ENCODE results near the gene CRIP1. TPM values are rescaled to one million over a fixed set of nuclear protein-coding genes. Genes with fewer than 3 reads are reported as not detected.
A peak's percentile ranks its signal among the peaks of the same experiment; 100 is the strongest.

CRIP1 gene
- total and polyA plus RNA-seq, 7 experiments from 2014 or later, result 94.4 to 787 (median 303) TPM

DNA sequence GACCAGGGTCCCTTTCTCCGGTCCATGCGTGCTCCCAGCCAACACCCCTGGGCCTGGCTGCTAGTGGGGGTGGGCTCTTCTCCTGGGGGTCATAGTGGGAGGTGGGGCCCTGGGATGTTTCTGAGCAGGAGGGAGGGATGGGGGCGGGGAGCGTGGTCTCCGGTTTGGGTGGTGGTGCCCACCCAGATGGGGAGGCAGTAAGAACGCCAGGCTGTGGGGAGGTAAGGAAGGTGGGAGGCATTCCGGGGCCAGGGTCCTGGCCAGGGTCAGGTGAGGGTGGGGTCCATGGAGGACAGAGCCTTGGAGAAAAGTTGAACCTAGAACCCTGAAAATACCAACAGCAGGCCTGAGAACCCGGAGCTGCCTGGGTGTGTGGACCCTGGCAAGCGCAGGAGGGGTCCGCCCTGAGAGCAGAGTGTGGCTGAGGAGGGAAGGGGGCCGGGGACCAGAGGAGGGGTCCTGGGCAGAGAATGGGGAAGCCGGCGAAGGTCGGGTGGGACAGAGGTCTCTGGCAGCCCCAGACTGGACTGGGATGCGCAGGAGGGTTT, 6.4 kb upstream of the CRIP1 start:
- no peak overlapping the region for H3K4me3 ChIP-seq (ENCODE audit: low read length)
- peak overlapping the region in 8 of 10 donors; percentile 41 to 92 (median 84) for H3K4me3 Mint-ChIP-seq
- no peaks in the 10 kb centered on the region for H3K36me3 ChIP-seq (ENCODE audit: control insufficient read depth in 2 of 3, insufficient read depth in 3 of 3, low read length in 3 of 3)
- H3K36me3 Mint-ChIP-seq, result peaks cover 0 to 6% (median 0%) of the 10 kb centered on the region in 5 donors
- ATAC-seq (no peak), DNase-seq (no peak)
- peaks cover 24 to 64% (median 38%) of the 10 kb centered on the region in 7 donors for H3K4me1 Mint-ChIP-seq
- H3K9me3 ChIP-seq (ENCODE audit: control insufficient read depth in 2 of 3, low read length in 3 of 3), result no peaks in the 10 kb centered on the region
- H3K27me3 Mint-ChIP-seq, result peaks cover 0 to 44% (median 0%) of the 10 kb centered on the region in 5 donors
- peaks cover 48 to 80% of the 10 kb centered on the region in 2 donors for H3K4me1 ChIP-seq (ENCODE audit: control insufficient read depth in 2 of 2, insufficient read depth in 2 of 2, low read length in 2 of 2)
- H3K27ac Mint-ChIP-seq, result peak overlapping the region; percentile 91 to 100 (median 99)
- ChIA-PET POLR2A (interaction anchor here (1.0 to 3.1 kb wide), 5 partner anchors 10 to 83 kb away, joined by 3 to 80 read pairs (median 3); partner anchors contain the start of gene TEDC1), CTCF (interaction anchor here (0.6 to 4.6 kb wide), 7 partner anchors 10 to 187 kb away, joined by 3 to 94 read pairs (median 4); partner anchors contain the start of genes TEDC1 and TEX22)
- H3K27me3 ChIP-seq (ENCODE audit: control insufficient read depth in 2 of 2, insufficient read depth in 2 of 2, low read length in 2 of 2), result no peaks in the 10 kb centered on the region
- intact Hi-C loops (cut with micrococcal nuclease), result loop anchor here (2.0 kb wide), 3 partner anchors 49 to 179 kb away; partner anchors contain the start of gene BRF1 (in 1 of the 2)
- H3K27ac ChIP-seq (ENCODE audit: low read depth, low read length), result peak overlapping the region; percentile 100
- peaks cover 0 to 10% (median 0%) of the 10 kb centered on the region in 11 donors for H3K9me3 Mint-ChIP-seq

DNA sequence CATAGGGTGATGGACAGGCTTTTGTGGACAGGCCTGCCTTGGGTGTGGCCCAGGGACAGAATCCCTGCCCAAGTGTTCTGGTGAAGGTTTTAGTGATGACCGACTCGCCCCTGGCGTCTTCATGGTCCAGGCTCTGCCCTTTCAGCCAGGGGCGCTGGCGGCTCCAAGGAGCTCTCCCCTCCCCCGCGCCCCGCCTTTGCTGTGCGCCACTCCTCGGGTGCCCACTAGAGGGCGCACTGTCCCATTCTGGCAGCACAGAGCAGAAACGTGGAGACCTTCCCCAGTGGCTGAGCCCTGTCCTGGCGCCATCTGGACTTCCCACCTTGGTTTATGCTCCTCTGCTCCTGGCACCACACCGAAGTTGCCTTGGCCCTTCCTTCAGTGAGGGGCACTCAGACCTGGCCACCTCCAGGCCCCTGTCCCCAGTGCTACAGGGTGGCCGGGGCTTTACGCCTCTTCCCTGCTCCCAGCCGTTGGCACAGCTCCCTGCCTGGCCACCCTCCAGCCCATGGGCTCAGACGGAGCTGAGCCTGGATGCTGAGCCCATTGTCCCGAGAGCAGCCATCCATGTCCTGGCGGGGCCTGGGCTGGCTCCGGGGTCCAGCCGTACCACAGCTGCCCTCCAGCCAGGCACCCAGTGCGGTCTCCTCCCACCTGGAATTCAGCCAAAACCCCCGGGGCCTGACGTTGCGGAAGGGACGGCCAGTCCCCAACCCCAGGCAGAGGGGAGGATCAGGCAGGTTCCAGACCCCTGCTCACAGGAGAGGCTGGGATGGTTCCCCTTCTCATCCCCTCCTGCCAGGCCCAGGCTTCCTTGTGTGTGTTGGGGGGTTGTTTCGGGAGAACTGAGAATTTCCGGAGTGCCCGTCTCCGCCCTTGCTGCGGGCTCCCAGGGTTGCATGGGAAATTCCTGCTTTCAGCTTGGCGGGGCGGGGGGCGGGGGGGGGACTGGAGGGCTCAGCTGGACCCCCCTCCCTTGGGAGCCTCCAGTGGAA, 5.6 kb upstream of the CRIP1 start:
- Histone ChIP-seq H3K27ac (ENCODE audit: low read depth, low read length) (peak overlapping the region; percentile 100), H3K9me3 (ENCODE audit: control insufficient read depth in 2 of 3, low read length in 3 of 3) (no peaks in the 10 kb centered on the region), H3K4me1 (ENCODE audit: control insufficient read depth in 2 of 2, insufficient read depth in 2 of 2, low read length in 2 of 2) (peaks cover 56 to 78% of the 10 kb centered on the region in 2 donors), H3K27me3 (ENCODE audit: control insufficient read depth in 2 of 2, insufficient read depth in 2 of 2, low read length in 2 of 2) (no peaks in the 10 kb centered on the region), H3K36me3 (ENCODE audit: control insufficient read depth in 2 of 3, insufficient read depth in 3 of 3, low read length in 3 of 3) (no peaks in the 10 kb centered on the region), H3K4me3 (ENCODE audit: low read length) (peak overlapping the region; percentile 82)
- H3K4me3 Mint-ChIP-seq, result peak overlapping the region; percentile 73 to 92 (median 86)
- CTCF ChIA-PET, result interaction anchor here (0.6 to 4.6 kb wide), 10 partner anchors 9 to 188 kb away, joined by 3 to 94 read pairs (median 3); partner anchors contain the start of genes TEDC1 and TEX22
- ATAC-seq (peak; percentile 74), DNase-seq (peak; percentile 86 to 98 (median 94))
- H3K27me3 Mint-ChIP-seq, result peaks cover 0 to 36% (median 0%) of the 10 kb centered on the region in 5 donors
- H3K4me1 Mint-ChIP-seq, result peaks cover 29 to 72% (median 43%) of the 10 kb centered on the region in 7 donors
- intact Hi-C loops (cut with micrococcal nuclease), result loop anchor here (1.0 to 2.0 kb wide), 6 partner anchors 8 to 180 kb away; partner anchors contain the start of gene BRF1 (in 1 of the 2)
- H3K27ac Mint-ChIP-seq, result peak overlapping the region; percentile 91 to 100 (median 99)
- peaks cover 0 to 6% (median 0%) of the 10 kb centered on the region in 5 donors for H3K36me3 Mint-ChIP-seq
- H3K9me3 Mint-ChIP-seq, result peaks cover 0 to 10% (median 0%) of the 10 kb centered on the region in 11 donors
- POLR2A ChIA-PET, result interaction anchor here (1.0 to 3.1 kb wide), 6 partner anchors 9 to 416 kb away, joined by 3 to 80 read pairs (median 4); partner anchors contain the start of genes GPR132 and TEDC1

DNA sequence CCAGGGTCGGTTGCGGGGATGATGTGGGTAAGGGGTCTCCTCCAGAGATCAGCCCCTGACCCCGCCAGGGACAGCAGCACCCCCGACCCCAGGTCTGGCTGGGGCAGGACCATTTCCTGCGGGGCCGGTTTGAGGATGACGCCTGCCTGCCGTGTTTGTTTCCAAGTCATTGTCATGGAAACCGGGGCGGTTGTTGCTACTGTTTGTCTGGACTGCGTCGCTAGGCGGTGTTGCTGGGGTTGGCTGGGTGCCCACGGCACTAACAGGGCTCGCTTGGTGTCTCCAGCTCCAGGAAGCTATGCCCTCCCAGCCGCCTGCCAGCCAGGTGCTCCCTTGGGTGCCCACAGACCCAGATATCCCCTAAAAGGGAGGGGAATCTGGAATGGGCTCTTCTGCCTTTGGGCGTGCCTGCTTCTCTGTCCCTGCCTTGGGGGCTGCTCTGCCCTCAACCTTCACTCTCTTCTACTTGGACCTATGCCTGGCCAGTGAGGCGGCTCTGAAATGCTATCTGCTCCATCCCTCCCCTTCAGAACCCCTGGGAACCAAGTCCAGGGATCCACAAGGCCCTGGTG, 4.7 kb upstream of the CRIP1 start:
- Mint-ChIP-seq H3K9me3 (peaks cover 0 to 10% (median 0%) of the 10 kb centered on the region in 11 donors), H3K27me3 (peaks cover 0 to 28% (median 0%) of the 10 kb centered on the region in 5 donors), H3K36me3 (peaks cover 0 to 6% (median 0%) of the 10 kb centered on the region in 5 donors), H3K4me3 (peak overlapping the region; percentile 71 to 92 (median 85)), H3K27ac (peak overlapping the region; percentile 91 to 100 (median 99)), H3K4me1 (peaks cover 29 to 66% (median 46%) of the 10 kb centered on the region in 7 donors)
- ATAC-seq, result peak; percentile 71
- Histone ChIP-seq H3K4me3 (ENCODE audit: low read length) (peak overlapping the region; percentile 32), H3K9me3 (ENCODE audit: control insufficient read depth in 2 of 3, low read length in 3 of 3) (no peaks in the 10 kb centered on the region), H3K27ac (ENCODE audit: low read depth, low read length) (peak overlapping the region; percentile 100), H3K36me3 (ENCODE audit: control insufficient read depth in 2 of 3, insufficient read depth in 3 of 3, low read length in 3 of 3) (no peaks in the 10 kb centered on the region), H3K4me1 (ENCODE audit: control insufficient read depth in 2 of 2, insufficient read depth in 2 of 2, low read length in 2 of 2) (peaks cover 49 to 78% of the 10 kb centered on the region in 2 donors), H3K27me3 (ENCODE audit: control insufficient read depth in 2 of 2, insufficient read depth in 2 of 2, low read length in 2 of 2) (no peaks in the 10 kb centered on the region)
- ChIA-PET POLR2A (interaction anchor here (0.9 to 3.1 kb wide), 4 partner anchors 9 to 417 kb away, joined by 3 to 80 read pairs (median 5); partner anchors contain the start of genes BRF1, GPR132 and TEDC1), CTCF (interaction anchor here (0.8 to 4.6 kb wide), 4 partner anchors 8 to 185 kb away, joined by 3 to 94 read pairs (median 12); partner anchors contain the start of gene TEDC1)
- DNase-seq, result peak; percentile 84 to 99 (median 98)
- intact Hi-C loops (cut with micrococcal nuclease), result loop anchor here (1.0 to 2.0 kb wide), 6 partner anchors 7 to 181 kb away; partner anchors contain the start of gene BRF1 (in 1 of the 2)

DNA sequence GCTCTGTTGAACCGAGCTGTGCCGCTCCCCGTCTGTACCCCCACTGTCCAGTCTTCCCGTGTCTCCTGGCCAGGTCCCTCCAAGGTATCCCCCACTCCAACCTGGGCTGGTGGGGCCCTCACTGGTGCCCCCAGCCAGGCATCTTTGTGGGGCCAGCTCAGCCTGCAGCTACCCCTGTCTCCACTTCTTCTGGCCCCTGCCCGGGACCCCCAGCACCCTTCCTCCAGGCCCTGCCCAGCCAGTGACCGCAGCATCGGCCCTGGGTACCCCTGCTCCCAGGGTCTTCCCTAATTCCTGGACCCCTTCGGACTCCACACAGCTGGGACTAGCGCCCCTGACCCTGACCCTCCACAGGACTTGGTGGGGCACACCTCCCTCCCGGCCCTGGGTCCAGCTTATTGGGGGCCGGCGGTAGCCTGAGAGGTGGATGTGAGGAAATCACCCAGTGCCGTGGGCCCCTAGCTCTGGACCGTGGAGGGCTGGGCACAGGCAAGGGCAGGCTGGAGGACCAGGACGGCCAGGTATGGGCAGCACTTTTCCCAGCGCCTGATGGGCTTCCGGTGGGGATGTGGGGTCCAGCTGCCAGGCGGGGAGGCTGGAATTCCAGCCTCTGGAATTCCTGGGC, 4.1 kb upstream of the CRIP1 start:
- Histone ChIP-seq H3K4me1 (ENCODE audit: control insufficient read depth in 2 of 2, insufficient read depth in 2 of 2, low read length in 2 of 2) (peaks cover 48 to 72% of the 10 kb centered on the region in 2 donors), H3K4me3 (ENCODE audit: low read length) (peak overlapping the region; percentile 32), H3K27ac (ENCODE audit: low read depth, low read length) (peak overlapping the region; percentile 100), H3K27me3 (ENCODE audit: control insufficient read depth in 2 of 2, insufficient read depth in 2 of 2, low read length in 2 of 2) (no peaks in the 10 kb centered on the region), H3K36me3 (ENCODE audit: control insufficient read depth in 2 of 3, insufficient read depth in 3 of 3, low read length in 3 of 3) (no peaks in the 10 kb centered on the region), H3K9me3 (ENCODE audit: control insufficient read depth in 2 of 3, low read length in 3 of 3) (no peaks in the 10 kb centered on the region)
- no peak for ATAC-seq
- Mint-ChIP-seq H3K27me3 (peaks cover 0 to 22% (median 0%) of the 10 kb centered on the region in 5 donors), H3K4me1 (peaks cover 25 to 60% (median 41%) of the 10 kb centered on the region in 7 donors), H3K4me3 (peak overlapping the region; percentile 71 to 92 (median 85)), H3K36me3 (peaks cover 0 to 2% (median 0%) of the 10 kb centered on the region in 5 donors), H3K9me3 (peaks cover 0 to 6% (median 0%) of the 10 kb centered on the region in 11 donors), H3K27ac (peak overlapping the region; percentile 91 to 100 (median 99))
- ChIA-PET POLR2A (interaction anchor here (0.9 to 3.1 kb wide), 3 partner anchors 8 to 417 kb away, joined by 3 to 80 read pairs (median 4); partner anchors contain the start of genes BRF1, GPR132 and TEDC1), CTCF (interaction anchor here (3.1 to 4.6 kb wide), 2 partner anchors 8 to 112 kb away, joined by 20 to 94 read pairs; partner anchors contain the start of gene TEDC1)
- DNase-seq, result no peak
- intact Hi-C loops (cut with micrococcal nuclease), result no loop called here

DNA sequence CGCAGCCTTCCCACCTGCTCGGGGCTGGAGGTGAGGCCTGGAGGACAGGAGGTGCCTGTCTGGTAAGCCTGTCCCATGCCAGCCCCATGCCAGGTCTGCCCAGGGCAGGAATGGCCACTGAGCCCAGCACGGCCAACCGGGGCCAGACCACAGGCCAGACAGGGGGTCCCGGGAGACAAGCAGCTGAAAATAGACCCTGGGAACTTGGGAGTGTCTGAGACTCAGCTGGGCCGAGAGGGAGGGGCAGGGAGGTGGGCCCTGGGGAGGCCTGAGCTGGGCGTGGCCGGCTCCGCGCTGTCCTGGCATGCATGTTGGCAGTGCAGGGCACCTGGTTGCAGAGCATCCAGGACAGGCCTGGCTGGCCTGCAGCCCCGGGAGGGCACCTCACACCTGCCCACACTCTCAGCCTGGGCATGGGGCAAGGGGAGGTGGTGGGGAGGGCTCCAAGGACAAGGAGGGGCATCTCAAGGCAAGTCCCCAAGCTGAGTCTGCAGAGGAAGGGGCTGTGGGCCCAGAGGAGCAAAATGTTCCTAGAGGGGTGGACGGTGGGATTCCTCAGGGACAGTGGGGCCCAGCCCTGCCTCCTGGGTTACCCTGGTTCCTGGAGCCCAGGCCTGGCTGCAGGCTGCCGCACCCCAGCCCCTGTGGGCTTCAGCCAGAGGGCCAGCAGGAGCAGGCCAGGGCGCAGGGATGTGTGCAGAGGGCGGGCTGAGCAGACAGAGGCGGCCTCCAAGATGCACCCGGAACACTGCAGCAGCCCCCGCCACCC, 3.2 kb upstream of the CRIP1 start:
- peaks cover 24 to 59% (median 43%) of the 10 kb centered on the region in 7 donors for H3K4me1 Mint-ChIP-seq
- intact Hi-C loops (cut with micrococcal nuclease), result no loop called here
- Histone ChIP-seq H3K4me3 (ENCODE audit: low read length) (no peak overlapping the region), H3K27me3 (ENCODE audit: control insufficient read depth in 2 of 2, insufficient read depth in 2 of 2, low read length in 2 of 2) (no peaks in the 10 kb centered on the region), H3K4me1 (ENCODE audit: control insufficient read depth in 2 of 2, insufficient read depth in 2 of 2, low read length in 2 of 2) (peaks cover 50 to 73% of the 10 kb centered on the region in 2 donors), H3K9me3 (ENCODE audit: control insufficient read depth in 2 of 3, low read length in 3 of 3) (no peaks in the 10 kb centered on the region), H3K27ac (ENCODE audit: low read depth, low read length) (peak overlapping the region; percentile 100), H3K36me3 (ENCODE audit: control insufficient read depth in 2 of 3, insufficient read depth in 3 of 3, low read length in 3 of 3) (no peaks in the 10 kb centered on the region)
- H3K27me3 Mint-ChIP-seq, result peaks cover 0 to 20% (median 0%) of the 10 kb centered on the region in 5 donors
- H3K4me3 Mint-ChIP-seq, result peak overlapping the region in 2 of 10 donors; percentile 25 to 92
- H3K27ac Mint-ChIP-seq, result peak overlapping the region; percentile 91 to 100 (median 99)
- H3K36me3 Mint-ChIP-seq, result peaks cover 0 to 2% (median 0%) of the 10 kb centered on the region in 5 donors
- ATAC-seq, result no peak
- H3K9me3 Mint-ChIP-seq, result peaks cover 0 to 6% (median 0%) of the 10 kb centered on the region in 11 donors
- peak in 2 of 9 donors; percentile 16 to 24 for DNase-seq
- CTCF ChIA-PET, result interaction anchor here (1.0 to 3.1 kb wide), 2 partner anchors 113 kb away, joined by 5 to 20 read pairs; no protein-coding TSS in a partner anchor
- POLR2A ChIA-PET, result interaction anchor here (0.9 to 1.0 kb wide), 2 partner anchors 13 to 182 kb away, joined by 3 to 4 read pairs; partner anchors contain the start of gene BRF1

Data from naive thymus-derived CD4-positive, alpha-beta T cell (primary cell).